Neural progenitor cell (in vitro differentiated cells): Measurements from ENCODE around the gene ITGA1. TPM values are rescaled to one million over a fixed set of nuclear protein-coding genes. Genes with fewer than 3 reads are reported as not detected.

Source experiments
- DNase-seq: peaks from one replicate; pipeline ENCODE4 v3.0.0-alpha.2; 2016; ENCODE audit warnings: low spot score
- H2AFZ ChIP-seq: fragments of 200-600 bp; sonication (generic); replicated peaks from 2 replicates; pipeline ENCODE4 v1.6.1; 2016; ENCODE audit warnings: antibody characterized with exemption
- H3F3A ChIP-seq: fragments of 200-600 bp; sonication (generic); 2 replicates; pipeline ENCODE4 v1.6.1; 2016; ENCODE audit warnings: antibody characterized with exemption, low read depth
- H3K27ac ChIP-seq: fragments of 200-600 bp; sonication (generic); 2 replicates; pipeline ENCODE4 v1.5.1; 2016; ENCODE audit warnings: mild to moderate bottlenecking
- H3K27me3 ChIP-seq: fragments of 200-600 bp; sonication (generic); 2 replicates; pipeline ENCODE4 v1.6.1; 2016; ENCODE audit warnings: mild to moderate bottlenecking, moderate library complexity
- H3K36me3 ChIP-seq: fragments of 200-600 bp; sonication (generic); 2 replicates; pipeline ENCODE4 v1.5.1; 2016
- H3K4me1 ChIP-seq: fragments of 200-600 bp; sonication (generic); 2 replicates; pipeline ENCODE4 v1.6.1; 2016; ENCODE audit warnings: mixed run types
- H3K4me2 ChIP-seq: fragments of 200-600 bp; sonication (generic); 2 replicates; pipeline ENCODE4 v1.6.1; 2016
- H3K4me3 ChIP-seq: fragments of 200-600 bp; sonication (generic); 2 replicates; pipeline ENCODE4 v1.5.1; 2016
- H3K79me2 ChIP-seq: fragments of 200-600 bp; sonication (generic); 2 replicates; pipeline ENCODE4 v1.6.1; 2016; ENCODE audit warnings: low read depth
- H3K9ac ChIP-seq: fragments of 200-600 bp; sonication (generic); 2 replicates; pipeline ENCODE4 v1.6.1; 2016
- H3K9me3 ChIP-seq: fragments of 200-600 bp; sonication (generic); 2 replicates; pipeline ENCODE4 v1.5.1; 2016; ENCODE audit warnings: low read depth
- H4K20me1 ChIP-seq: fragments of 200-600 bp; sonication (generic); 2 replicates; pipeline ENCODE4 v1.6.1; 2016; ENCODE audit warnings: low read depth
- H3K27ac Mint-ChIP-seq: 3 replicates; pipeline ENCODE4 v1.8.0; 2021; ENCODE audit warnings: mixed read lengths
- H3K27me3 Mint-ChIP-seq: 2 replicates; pipeline ENCODE4 v1.8.0; 2022; ENCODE audit warnings: low read depth, mild to moderate bottlenecking, inconsistent platforms, moderate library complexity, mixed read lengths; ENCODE audit not compliant: insufficient read depth
- H3K36me3 Mint-ChIP-seq: 3 replicates; pipeline ENCODE4 v1.8.0; 2021; ENCODE audit warnings: mixed read lengths
- H3K4me1 Mint-ChIP-seq: 3 replicates; pipeline ENCODE4 v1.8.0; 2021; ENCODE audit warnings: mixed read lengths
- H3K4me3 Mint-ChIP-seq: 3 replicates; pipeline ENCODE4 v1.8.0; 2021; ENCODE audit warnings: mild to moderate bottlenecking, moderate library complexity, mixed read lengths
- H3K9me3 Mint-ChIP-seq: 3 replicates; pipeline ENCODE4 v1.8.0; 2020; ENCODE audit warnings: mixed read lengths
- CTCF ChIP-seq: fragments of 200-600 bp; sonication (generic); IDR thresholded peaks from 2 replicates; pipeline ENCODE4 v1.5.1; 2017; ENCODE audit warnings: antibody characterized with exemption, mild to moderate bottlenecking
- EZH2 ChIP-seq: fragments of 200-600 bp; sonication (generic); IDR thresholded peaks from 2 replicates; pipeline ENCODE4 v1.6.1; 2017; ENCODE audit warnings: antibody characterized with exemption, mild to moderate bottlenecking, moderate library complexity
- EZH2phosphoT487 ChIP-seq: fragments of 200-600 bp; sonication (generic); IDR thresholded peaks from 2 replicates; pipeline ENCODE4 v1.6.1; 2017; ENCODE audit warnings: antibody characterized with exemption
- total RNA-seq: library from RNA; depleted of rRNA; stranded (reverse); fragments of >200 nt; gene quantifications from 2 replicates; pipeline ENCODE4 v1.2.3, GENCODE V29; 2015; ENCODE audit warnings: low replicate concordance

The ITGA1 gene
- total RNA-seq, 1 donor from 2014 or later = 2.2 TPM

- no peak overlapping the region for H3K27ac ChIP-seq
- no peaks in the 10 kb centered on the region for H4K20me1 ChIP-seq
- H3K4me3 ChIP-seq = no peak overlapping the region
- no peaks in the 10 kb centered on the region for H3K9me3 ChIP-seq
- TF ChIP-seq EZH2 (no peak), EZH2phosphoT487 (no peak), CTCF (no peak)
- Mint-ChIP-seq H3K9me3 (no peaks in the 10 kb centered on the region), H3K27ac (no peak overlapping the region), H3K4me1 (peaks cover 4% of the 10 kb centered on the region), H3K4me3 (no peak overlapping the region), H3K36me3 (no peaks in the 10 kb centered on the region), H3K27me3 (no peaks in the 10 kb centered on the region)
- no peaks in the 10 kb centered on the region for H3F3A ChIP-seq
- no peaks in the 10 kb centered on the region for H3K36me3 ChIP-seq
- H3K9ac ChIP-seq = no peak overlapping the region
- H3K79me2 ChIP-seq = no peaks in the 10 kb centered on the region
- H3K4me1 ChIP-seq = no peaks in the 10 kb centered on the region
- no peak for DNase-seq
- no peak overlapping the region for H2AFZ ChIP-seq
- H3K27me3 ChIP-seq = no peaks in the 10 kb centered on the region
- no peak overlapping the region for H3K4me2 ChIP-seq
These were observed 163.0 kb downstream of the ITGA1 start for GRCh38 chr5:52950686-52951085.

GRCh38 chr5:52952483-52952882 lies 164.8 kb downstream of the ITGA1 start:
- Mint-ChIP-seq H3K9me3 (no peaks in the 10 kb centered on the region), H3K4me3 (no peak overlapping the region), H3K27me3 (no peaks in the 10 kb centered on the region), H3K27ac (no peak overlapping the region), H3K4me1 (peaks cover 4% of the 10 kb centered on the region), H3K36me3 (no peaks in the 10 kb centered on the region)
- Histone ChIP-seq H3K4me2 (no peak overlapping the region), H3K9me3 (no peaks in the 10 kb centered on the region), H3F3A (no peaks in the 10 kb centered on the region), H3K4me3 (no peak overlapping the region), H3K79me2 (no peaks in the 10 kb centered on the region), H4K20me1 (no peaks in the 10 kb centered on the region), H3K36me3 (no peaks in the 10 kb centered on the region), H3K9ac (no peak overlapping the region), H3K27ac (no peak overlapping the region), H2AFZ (no peak overlapping the region), H3K27me3 (no peaks in the 10 kb centered on the region), H3K4me1 (no peaks in the 10 kb centered on the region)
- no peak for DNase-seq
- TF ChIP-seq CTCF (no peak), EZH2phosphoT487 (no peak), EZH2 (no peak)

- Histone ChIP-seq H2AFZ (no peak overlapping the region), H3K36me3 (no peaks in the 10 kb centered on the region), H3K9ac (no peak overlapping the region), H3K79me2 (no peaks in the 10 kb centered on the region), H3F3A (no peaks in the 10 kb centered on the region), H4K20me1 (no peaks in the 10 kb centered on the region), H3K4me2 (no peak overlapping the region), H3K4me3 (no peak overlapping the region), H3K27ac (no peak overlapping the region), H3K27me3 (no peaks in the 10 kb centered on the region), H3K9me3 (no peaks in the 10 kb centered on the region), H3K4me1 (no peaks in the 10 kb centered on the region)
- Mint-ChIP-seq H3K36me3 (no peaks in the 10 kb centered on the region), H3K4me1 (peaks cover 4% of the 10 kb centered on the region), H3K9me3 (no peaks in the 10 kb centered on the region), H3K4me3 (no peak overlapping the region), H3K27me3 (no peaks in the 10 kb centered on the region), H3K27ac (no peak overlapping the region)
- no peak for DNase-seq
- no peak for TF ChIP-seq EZH2phosphoT487
- TF ChIP-seq EZH2 = no peak
- no peak for TF ChIP-seq CTCF
These were observed 168.3 kb downstream of the ITGA1 start for GRCh38 chr5:52956014-52956413.
